Measurements from ENCODE around the gene ERC2. TPM values are rescaled to one million over a fixed set of nuclear protein-coding genes. Genes with fewer than 3 reads are reported as not detected.
A peak's percentile ranks its signal among the peaks of the same experiment; 100 is the strongest.

ERC2 gene
- total RNA-seq, 2 experiments from 2014 or later = not detected

GRCh38 chr3:56308471-56308870 lies 159.8 kb downstream of the ERC2 start:
- no peak overlapping the region for H3K27ac Mint-ChIP-seq
- no peaks in the 10 kb centered on the region for H3K4me1 Mint-ChIP-seq
- peaks cover 14% of the 10 kb centered on the region for H3K27me3 Mint-ChIP-seq
- H3K9me3 Mint-ChIP-seq = no peaks in the 10 kb centered on the region
- ATAC-seq (ENCODE audit: low read depth) (no peak), DNase-seq (no peak)
- H3K4me3 Mint-ChIP-seq = no peak overlapping the region
- POLR2A ChIA-PET = no interaction called here
- H3K36me3 Mint-ChIP-seq = no peaks in the 10 kb centered on the region

- ATAC-seq (ENCODE audit: low read depth) (no peak), DNase-seq (no peak)
- Mint-ChIP-seq H3K4me3 (no peak overlapping the region), H3K27ac (no peak overlapping the region), H3K4me1 (no peaks in the 10 kb centered on the region), H3K36me3 (no peaks in the 10 kb centered on the region), H3K9me3 (no peaks in the 10 kb centered on the region), H3K27me3 (peaks cover 15% of the 10 kb centered on the region)
- POLR2A ChIA-PET = no interaction called here
These were observed 164.2 kb downstream of the ERC2 start for GRCh38 chr3:56304069-56304468.

- no peaks in the 10 kb centered on the region for H3K9me3 Mint-ChIP-seq
- no peak for ATAC-seq (ENCODE audit: low read depth)
- H3K4me3 Mint-ChIP-seq = no peak overlapping the region
- no peak overlapping the region for H3K27ac Mint-ChIP-seq
- POLR2A ChIA-PET = no interaction called here
- H3K36me3 Mint-ChIP-seq = no peaks in the 10 kb centered on the region
- no peaks in the 10 kb centered on the region for H3K4me1 Mint-ChIP-seq
- DNase-seq = no peak
- peaks cover 11% of the 10 kb centered on the region for H3K27me3 Mint-ChIP-seq
These were observed 164.8 kb downstream of the ERC2 start for GRCh38 chr3:56303487-56303886.

- Mint-ChIP-seq H3K9me3 (no peaks in the 10 kb centered on the region), H3K4me1 (no peaks in the 10 kb centered on the region), H3K36me3 (no peaks in the 10 kb centered on the region), H3K4me3 (no peak overlapping the region), H3K27ac (no peak overlapping the region), H3K27me3 (peaks cover 8% of the 10 kb centered on the region)
- ATAC-seq (ENCODE audit: low read depth) (no peak), DNase-seq (no peak)
- POLR2A ChIA-PET = no interaction called here
These were observed 165.8 kb downstream of the ERC2 start for GRCh38 chr3:56302417-56302816.

GRCh38 chr3:56297281-56297840 lies 170.9 kb downstream of the ERC2 start:
- DNase-seq (no peak), ATAC-seq (ENCODE audit: low read depth) (no peak)
- Mint-ChIP-seq H3K27me3 (peaks cover 17% of the 10 kb centered on the region), H3K9me3 (no peaks in the 10 kb centered on the region), H3K27ac (no peak overlapping the region), H3K36me3 (no peaks in the 10 kb centered on the region), H3K4me3 (no peak overlapping the region), H3K4me1 (no peaks in the 10 kb centered on the region)
- POLR2A ChIA-PET = no interaction called here

GRCh38 chr3:56296361-56296760 lies 171.9 kb downstream of the ERC2 start:
- ATAC-seq (ENCODE audit: low read depth) = no peak
- POLR2A ChIA-PET = no interaction called here
- peaks cover 17% of the 10 kb centered on the region for H3K27me3 Mint-ChIP-seq
- H3K9me3 Mint-ChIP-seq = no peaks in the 10 kb centered on the region
- peaks cover 3% of the 10 kb centered on the region for H3K4me1 Mint-ChIP-seq
- H3K4me3 Mint-ChIP-seq = no peak overlapping the region
- H3K36me3 Mint-ChIP-seq = no peaks in the 10 kb centered on the region
- H3K27ac Mint-ChIP-seq = no peak overlapping the region
- DNase-seq = no peak

- POLR2A ChIA-PET = no interaction called here
These were observed 173.1 kb downstream of the ERC2 start for GRCh38 chr3:56295161-56295560.

GRCh38 chr3:56294286-56294685 lies 174.0 kb downstream of the ERC2 start:
- H3K36me3 Mint-ChIP-seq = no peaks in the 10 kb centered on the region
- H3K27me3 Mint-ChIP-seq = peaks cover 10% of the 10 kb centered on the region
- H3K4me3 Mint-ChIP-seq = no peak overlapping the region
- no peaks in the 10 kb centered on the region for H3K9me3 Mint-ChIP-seq
- no peak for DNase-seq
- POLR2A ChIA-PET = no interaction called here
- H3K27ac Mint-ChIP-seq = no peak overlapping the region
- no peak for ATAC-seq (ENCODE audit: low read depth)
- peaks cover 15% of the 10 kb centered on the region for H3K4me1 Mint-ChIP-seq

More at GRCh38 chr3:56295161-56295560, 173.1 kb downstream of the ERC2 start:
- no peak for ATAC-seq (ENCODE audit: low read depth)
- H3K27me3 Mint-ChIP-seq = peaks cover 10% of the 10 kb centered on the region
- DNase-seq = no peak
- H3K4me1 Mint-ChIP-seq = peaks cover 12% of the 10 kb centered on the region
- H3K36me3 Mint-ChIP-seq = no peaks in the 10 kb centered on the region
- H3K27ac Mint-ChIP-seq = no peak overlapping the region
- H3K9me3 Mint-ChIP-seq = no peaks in the 10 kb centered on the region
- H3K4me3 Mint-ChIP-seq = no peak overlapping the region

- Mint-ChIP-seq H3K27ac (no peak overlapping the region), H3K36me3 (no peaks in the 10 kb centered on the region), H3K9me3 (no peaks in the 10 kb centered on the region), H3K4me3 (no peak overlapping the region), H3K27me3 (peaks cover 14% of the 10 kb centered on the region), H3K4me1 (peaks cover 16% of the 10 kb centered on the region)
- ATAC-seq (ENCODE audit: low read depth) = no peak
- no peak for DNase-seq
- POLR2A ChIA-PET = no interaction called here
These were observed 176.3 kb downstream of the ERC2 start for GRCh38 chr3:56291953-56292352.

GRCh38 chr3:56291244-56291680 lies 177.0 kb downstream of the ERC2 start:
- POLR2A ChIA-PET = no interaction called here
- H3K36me3 Mint-ChIP-seq = no peaks in the 10 kb centered on the region
- no peaks in the 10 kb centered on the region for H3K9me3 Mint-ChIP-seq
- H3K4me1 Mint-ChIP-seq = peaks cover 16% of the 10 kb centered on the region
- H3K27ac Mint-ChIP-seq = no peak overlapping the region
- H3K27me3 Mint-ChIP-seq = peaks cover 12% of the 10 kb centered on the region
- DNase-seq (no peak), ATAC-seq (ENCODE audit: low read depth) (peak; percentile 75)
- peak overlapping the region; percentile 5 for H3K4me3 Mint-ChIP-seq

GRCh38 chr3:56290374-56290773 lies 177.9 kb downstream of the ERC2 start:
- Mint-ChIP-seq H3K9me3 (no peaks in the 10 kb centered on the region), H3K36me3 (no peaks in the 10 kb centered on the region), H3K4me1 (peaks cover 16% of the 10 kb centered on the region), H3K4me3 (no peak overlapping the region), H3K27me3 (peaks cover 8% of the 10 kb centered on the region), H3K27ac (no peak overlapping the region)
- DNase-seq (no peak), ATAC-seq (ENCODE audit: low read depth) (no peak)
- POLR2A ChIA-PET = no interaction called here

GRCh38 chr3:56288258-56288657 lies 180.0 kb downstream of the ERC2 start:
- POLR2A ChIA-PET = no interaction called here

GRCh38 chr3:56282341-56282740 lies 185.9 kb downstream of the ERC2 start:
- Mint-ChIP-seq H3K9me3 (no peaks in the 10 kb centered on the region), H3K27ac (no peak overlapping the region), H3K4me1 (no peaks in the 10 kb centered on the region), H3K36me3 (no peaks in the 10 kb centered on the region), H3K4me3 (no peak overlapping the region), H3K27me3 (peaks cover 16% of the 10 kb centered on the region)
- ATAC-seq (ENCODE audit: low read depth) (no peak), DNase-seq (no peak)
- POLR2A ChIA-PET = no interaction called here

More at GRCh38 chr3:56288258-56288657, 180.0 kb downstream of the ERC2 start:
- H3K36me3 Mint-ChIP-seq = no peaks in the 10 kb centered on the region
- no peak overlapping the region for H3K27ac Mint-ChIP-seq
- H3K4me3 Mint-ChIP-seq = no peak overlapping the region
- no peak for DNase-seq
- no peaks in the 10 kb centered on the region for H3K9me3 Mint-ChIP-seq
- peaks cover 14% of the 10 kb centered on the region for H3K27me3 Mint-ChIP-seq
- ATAC-seq (ENCODE audit: low read depth) = no peak
- H3K4me1 Mint-ChIP-seq = peaks cover 16% of the 10 kb centered on the region

GRCh38 chr3:56277236-56277635 lies 191.0 kb downstream of the ERC2 start:
- no peaks in the 10 kb centered on the region for H3K9me3 Mint-ChIP-seq
- H3K4me3 Mint-ChIP-seq = no peak overlapping the region
- POLR2A ChIA-PET = no interaction called here
- no peak for ATAC-seq (ENCODE audit: low read depth)
- H3K27ac Mint-ChIP-seq = no peak overlapping the region
- H3K27me3 Mint-ChIP-seq = peaks cover 2% of the 10 kb centered on the region
- H3K4me1 Mint-ChIP-seq = no peaks in the 10 kb centered on the region
- no peak for DNase-seq
- H3K36me3 Mint-ChIP-seq = no peaks in the 10 kb centered on the region

- POLR2A ChIA-PET = no interaction called here
- no peak for ATAC-seq (ENCODE audit: low read depth)
- Mint-ChIP-seq H3K27ac (no peak overlapping the region), H3K4me3 (no peak overlapping the region), H3K4me1 (no peaks in the 10 kb centered on the region), H3K36me3 (no peaks in the 10 kb centered on the region), H3K27me3 (no peaks in the 10 kb centered on the region), H3K9me3 (no peaks in the 10 kb centered on the region)
- DNase-seq = no peak
These were observed 193.1 kb downstream of the ERC2 start for GRCh38 chr3:56275120-56275519.

Measured in activated naive CD8-positive, alpha-beta T cell treated with anti-CD3 and anti-CD28 coated beads, Interleukin-2, amount 10 ng/mL, durations not matched to agents 7 days and 5 days (primary cell).